ENCODE data around the gene ZDBF2.
"Not testable (repeated sequence)": the region's sequence is repeated elsewhere in the genome, so short reads cannot be mapped to it uniquely, and the experiment has no call there.

Gene ZDBF2

DNA sequence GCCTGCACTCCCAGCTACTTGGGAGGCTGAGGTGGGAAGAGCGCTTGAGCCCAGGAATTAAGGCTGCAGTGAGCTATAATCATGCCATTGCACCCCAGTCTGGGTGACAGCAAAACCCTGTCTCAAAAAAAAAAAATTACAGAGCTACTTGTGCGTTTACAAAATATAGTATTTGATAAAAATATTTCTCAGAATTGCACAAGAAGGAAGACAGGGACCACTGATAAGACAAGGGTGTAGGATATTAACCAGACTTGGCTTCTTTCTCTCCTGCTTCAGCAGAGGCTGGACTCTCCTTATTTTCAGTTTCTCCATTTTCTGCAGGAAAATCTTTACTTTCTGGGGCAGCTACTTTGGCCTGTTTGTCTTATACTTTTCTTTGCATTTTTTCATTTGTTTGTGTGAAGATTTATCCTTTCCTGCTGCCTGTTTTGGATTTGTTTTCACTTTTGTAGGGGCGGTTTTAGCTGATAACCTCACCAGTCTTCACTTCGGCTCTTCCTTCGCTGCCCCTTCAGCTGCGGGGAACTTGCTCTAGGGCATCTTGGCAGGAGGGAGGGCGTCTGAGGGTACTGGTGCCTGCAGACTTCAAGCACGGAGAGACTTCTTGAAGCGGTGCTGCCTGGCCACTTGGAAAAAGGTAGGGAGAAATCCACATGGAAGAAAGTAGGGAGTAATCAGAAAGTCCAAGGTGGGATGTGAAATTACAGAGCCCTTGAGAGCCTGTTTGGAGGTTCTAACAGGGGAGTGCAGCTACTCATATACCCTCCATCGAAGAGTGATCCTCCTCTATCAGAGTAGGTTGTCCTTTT, 14.9 kb upstream of the ZDBF2 start:
- DNase-seq, result no peak

DNA sequence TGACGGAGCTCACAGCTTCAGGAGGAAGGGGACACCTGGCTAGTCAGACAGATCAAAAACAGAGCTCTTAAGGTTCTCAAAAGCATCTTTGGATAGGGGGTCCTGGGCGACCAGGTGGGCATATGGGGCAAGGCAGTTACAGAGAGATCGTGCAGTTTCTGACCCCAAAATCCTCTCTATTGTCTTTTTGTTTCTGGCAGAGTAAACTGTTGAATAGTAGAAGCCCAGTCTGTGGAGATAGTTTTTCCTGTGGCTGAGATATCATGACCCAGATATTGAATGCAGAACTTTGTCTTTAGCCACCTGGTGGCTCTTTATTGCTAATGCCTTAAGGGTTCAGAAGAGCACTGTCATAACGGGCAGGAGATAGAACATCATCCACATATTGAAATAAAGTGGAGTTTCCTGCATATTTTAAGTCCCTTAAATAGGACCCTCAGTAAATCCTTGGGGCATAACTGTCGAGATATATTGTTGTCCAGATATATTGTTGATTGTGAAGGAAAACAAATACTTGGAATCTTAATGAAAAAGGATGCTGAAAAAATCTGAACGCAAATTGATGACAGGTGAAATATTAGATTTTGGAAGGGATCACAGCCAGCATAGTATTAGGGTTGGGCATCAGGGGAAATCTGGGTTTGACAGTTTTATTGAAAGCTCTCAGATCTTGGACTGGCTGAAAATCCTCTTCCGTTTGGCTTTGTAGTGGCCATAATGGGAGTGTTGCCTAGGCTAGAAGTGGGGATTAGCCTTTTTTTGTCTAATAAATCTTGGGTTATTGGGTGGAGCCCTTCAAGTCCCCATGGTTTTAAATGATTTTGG, 14.1 kb upstream of the ZDBF2 start:
- DNase-seq, result no peak

- DNase-seq, result no peak
Observed at GRCh38 chr2:206263959-206264603, 10.4 kb upstream of the ZDBF2 start.

DNA sequence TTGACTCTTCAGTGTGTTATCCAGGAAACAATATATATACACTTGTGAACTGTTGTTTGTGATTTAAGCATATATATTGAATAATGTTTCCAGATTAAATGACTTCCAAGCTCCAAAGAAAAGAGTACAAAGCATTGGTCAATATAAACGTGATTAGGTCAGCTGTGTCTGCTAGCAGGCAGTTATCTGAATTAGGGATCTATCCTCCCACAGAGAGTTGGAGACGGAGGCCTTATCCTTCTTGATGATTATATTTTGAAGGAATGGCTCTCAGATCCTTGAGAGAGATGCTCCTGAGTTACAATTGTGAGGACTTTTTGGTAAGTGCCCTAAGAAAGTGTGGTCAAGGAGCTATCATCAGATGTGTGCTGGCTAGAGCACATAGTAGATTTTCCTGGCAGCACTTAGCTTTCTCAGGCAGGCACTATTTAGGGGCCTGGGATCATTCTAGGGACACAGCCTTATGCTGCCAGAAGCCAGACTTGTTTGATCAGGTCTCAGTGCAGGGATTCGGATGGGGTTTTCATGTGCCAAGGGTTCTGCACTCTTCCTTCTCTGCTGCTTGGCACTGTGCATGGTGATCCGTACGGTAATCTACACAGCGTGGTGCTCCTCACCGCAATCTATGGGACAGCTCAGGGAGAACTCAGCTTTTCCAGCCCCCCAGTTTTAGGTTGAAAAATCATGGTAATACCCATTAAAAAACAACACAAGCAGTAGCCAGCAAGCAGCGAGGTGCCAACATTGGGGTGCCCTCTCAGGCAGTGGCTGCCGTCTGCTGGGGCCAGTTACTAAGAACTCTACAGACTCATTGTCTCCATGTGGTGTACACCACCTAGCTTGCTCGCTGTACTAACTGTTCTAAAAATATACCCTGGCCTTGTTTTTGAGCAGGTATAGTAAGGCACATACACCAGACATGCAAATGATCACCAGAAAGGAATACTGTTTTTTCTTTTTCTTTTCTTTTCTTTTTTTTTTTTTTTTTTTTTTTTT, 8.0 kb upstream of the ZDBF2 start:
- DNase-seq, result no peak

GRCh38 chr2:206267567-206267966, 6.9 kb upstream of the ZDBF2 start:
- DNase-seq, result no peak

- no peak for DNase-seq
Observed at GRCh38 chr2:206271065-206271464, 3.4 kb upstream of the ZDBF2 start.

GRCh38 chr2:206273905-206274304, 558 bp upstream of the ZDBF2 start:
- DNase-seq, result no peak

GRCh38 chr2:206275312-206276055, 1.0 kb downstream of the ZDBF2 start:
- DNase-seq, result no peak

- no peak for DNase-seq
Observed at GRCh38 chr2:206276169-206276942, 1.9 kb downstream of the ZDBF2 start.

DNA sequence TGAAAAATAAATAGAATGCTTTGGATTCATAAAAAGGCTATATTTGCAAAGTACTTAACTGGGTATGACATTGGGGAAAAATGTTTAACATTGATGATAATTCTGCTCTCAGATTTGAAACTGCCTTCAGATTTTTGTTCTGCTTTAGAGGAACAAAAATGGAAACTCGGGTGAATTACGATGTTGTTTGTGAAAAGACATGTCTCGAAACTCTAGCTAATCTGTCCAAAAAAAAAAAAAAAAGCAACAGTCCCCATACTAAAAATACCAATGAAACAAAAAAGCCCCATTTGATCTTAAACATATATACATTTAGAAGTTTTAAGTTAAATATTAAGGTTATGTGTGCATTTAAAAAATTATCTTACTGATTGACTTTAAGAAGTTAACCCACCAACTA, 3.0 kb downstream of the ZDBF2 start:
- no peak for DNase-seq

DNA sequence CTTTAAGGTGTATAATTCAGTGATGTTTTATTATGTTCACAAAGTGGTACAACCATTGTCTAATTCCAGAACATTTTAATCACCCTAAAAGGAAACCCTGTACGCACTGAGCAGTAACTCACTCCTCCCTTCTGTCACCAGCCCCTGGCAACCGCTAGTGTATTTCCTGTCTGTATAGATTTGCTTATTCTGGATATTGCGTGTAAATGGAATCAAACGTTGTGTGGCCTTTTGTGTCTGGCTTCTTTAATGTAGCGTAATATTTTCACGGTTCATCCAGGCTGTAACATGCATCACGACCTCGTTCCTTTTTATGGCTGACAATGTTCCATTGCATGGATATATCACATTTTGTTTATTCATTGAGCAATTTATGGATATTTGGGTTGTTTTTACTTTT, 8.3 kb downstream of the ZDBF2 start:
- no peak for DNase-seq

DNA sequence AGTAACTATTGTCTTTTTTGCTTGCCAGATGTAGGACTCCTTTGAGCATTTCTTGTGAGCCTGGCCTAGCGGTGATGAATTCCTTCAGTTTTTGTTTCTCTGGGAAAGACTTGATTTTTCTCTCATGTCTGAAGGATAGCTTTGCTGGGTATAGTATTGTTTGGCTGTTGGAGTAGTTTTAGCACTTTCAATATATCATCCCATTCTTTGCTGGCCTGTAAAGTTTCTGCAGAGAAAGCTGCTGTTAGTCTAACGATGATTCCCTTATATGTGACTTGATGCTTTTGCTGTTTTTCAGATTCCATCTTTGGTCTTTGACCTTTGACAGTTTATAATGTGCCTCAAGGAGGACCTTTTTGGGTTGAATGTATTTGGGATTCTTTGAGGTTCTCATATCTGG, 12.7 kb downstream of the ZDBF2 start:
- no peak for DNase-seq

GRCh38 chr2:206289391-206289790, 14.9 kb downstream of the ZDBF2 start:
- no peak for DNase-seq

DNA sequence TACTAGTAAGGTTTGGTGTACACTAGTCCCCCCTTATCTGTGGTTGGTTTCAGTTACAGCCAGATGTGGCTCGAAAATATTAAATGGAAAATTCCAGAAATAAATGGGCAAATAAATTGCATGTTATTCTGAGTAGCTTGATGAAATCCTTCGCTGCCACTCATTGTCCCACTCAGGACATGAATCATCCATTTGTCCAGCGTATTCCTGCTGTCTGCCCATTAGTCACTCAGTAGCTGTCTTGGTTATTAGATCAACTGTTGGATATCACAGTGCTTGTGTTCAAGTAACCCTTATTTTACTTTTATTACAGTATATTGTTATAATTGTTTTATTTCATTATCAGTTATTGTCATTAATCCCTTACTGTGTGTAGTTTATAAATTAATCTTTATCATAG, 21.7 kb downstream of the ZDBF2 start:
- DNase-seq, result no peak

GRCh38 chr2:206299608-206300007, 25.1 kb downstream of the ZDBF2 start:
- DNase-seq, result not testable (repeated sequence)

GRCh38 chr2:206305523-206306245, 31.2 kb downstream of the ZDBF2 start:
- no peak for DNase-seq

DNA sequence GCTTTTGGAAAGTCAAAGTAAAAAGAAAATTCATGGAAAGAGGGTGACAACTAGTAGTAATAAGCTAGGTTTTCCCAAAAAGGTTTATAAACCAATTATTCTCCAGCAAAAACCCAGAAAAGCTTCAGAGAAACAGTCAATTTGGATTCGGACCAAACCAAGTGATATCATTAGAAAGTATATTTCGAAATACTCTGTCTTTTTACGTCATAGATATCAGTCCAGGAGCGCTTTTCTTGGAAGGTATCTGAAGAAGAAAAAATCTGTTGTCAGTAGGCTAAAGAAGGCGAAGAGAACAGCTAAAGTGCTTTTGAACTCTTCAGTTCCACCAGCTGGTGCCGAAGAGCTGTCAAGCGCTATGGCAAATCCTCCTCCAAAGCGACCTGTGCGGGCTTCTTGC, 36.6 kb downstream of the ZDBF2 start:
- no peak for DNase-seq

DNA sequence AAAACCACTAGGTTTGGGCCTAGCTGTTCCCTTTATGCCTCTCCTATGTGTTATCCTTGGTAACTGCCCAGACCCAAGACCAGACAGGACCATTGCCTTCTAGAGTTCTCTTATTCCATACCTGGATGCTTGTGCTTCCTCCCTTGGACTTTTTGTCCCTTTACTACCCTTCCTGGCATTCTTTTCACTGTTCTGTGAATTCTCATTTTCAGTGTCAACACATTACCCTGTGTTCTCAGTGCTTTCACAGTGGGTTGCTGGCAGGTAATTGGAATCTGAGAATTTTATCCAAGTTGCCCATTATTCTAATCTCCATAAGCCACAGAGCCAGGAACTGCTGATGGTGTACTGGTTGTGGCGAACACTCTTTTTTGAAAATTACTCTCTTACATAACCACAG, 41.7 kb downstream of the ZDBF2 start:
- no peak for DNase-seq

GRCh38 chr2:206323033-206323432, 48.6 kb downstream of the ZDBF2 start:
- no peak for DNase-seq

DNA sequence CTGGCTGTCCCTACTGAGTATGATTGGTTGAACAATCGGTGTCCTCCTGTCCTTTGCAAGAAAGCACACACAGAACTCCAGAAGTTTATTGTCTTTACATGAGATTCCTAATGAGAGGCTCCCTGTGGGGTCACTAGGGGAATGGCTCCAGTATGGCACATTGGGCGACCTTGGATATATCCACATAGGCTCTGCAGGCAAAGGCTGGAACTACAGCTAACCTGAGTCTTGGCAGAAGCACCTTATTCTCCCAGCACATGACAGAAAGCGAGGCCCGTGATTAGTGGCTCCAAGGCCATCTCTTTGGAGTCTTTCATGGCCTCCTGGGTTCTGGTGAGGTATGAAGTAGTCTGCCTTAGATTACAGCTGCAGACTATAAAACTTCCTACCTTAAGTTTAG, 49.0 kb downstream of the ZDBF2 start:
- DNase-seq, result no peak

Data from NCI-H2081 treated with DMSO at 0.1 percent for 48 hours (cell line).